Stimulated activated naive B cell treated with anti-CD40 and anti-IgM and Interleukin-4, amounts not matched to agents 10 μg/mL and 1 μg/mL and 100 μg/mL, for 72 hours (primary cell): ENCODE measurements around the gene RER1.

Source experiments
- ATAC-seq, 2 donors: fragments of 150-1000 bp; cut with Tn5 transposase; replicated peaks; 2 replicates each; pipeline ENCODE4 v1.10.0; 2021; ENCODE audit warnings: moderate library complexity in 1 of 2
- DNase-seq: peaks from one replicate; pipeline ENCODE4 v3.0.0; 2021
- H3K27ac Mint-ChIP-seq: one replicate; pipeline ENCODE4 v1.8.0; 2022; ENCODE audit warnings: mild to moderate bottlenecking, mixed read lengths
- H3K27me3 Mint-ChIP-seq, 2 donors: one replicate each; pipeline ENCODE4 v1.8.0; 2022; ENCODE audit warnings: mixed read lengths in 2 of 2
- H3K36me3 Mint-ChIP-seq, 2 donors: one replicate each; pipeline ENCODE4 v1.8.0; 2022; ENCODE audit warnings: mixed read lengths in 2 of 2, mild to moderate bottlenecking in 1 of 2
- H3K4me1 Mint-ChIP-seq, 2 donors: one replicate each; pipeline ENCODE4 v1.8.0; 2022; ENCODE audit warnings: mixed read lengths in 2 of 2, mild to moderate bottlenecking in 1 of 2
- H3K4me3 Mint-ChIP-seq, 2 donors: one replicate each; pipeline ENCODE4 v1.8.0; 2022; ENCODE audit warnings: mild to moderate bottlenecking in 2 of 2, mixed read lengths in 2 of 2, moderate library complexity in 1 of 2
- H3K9me3 Mint-ChIP-seq, 2 donors: one replicate each; pipeline ENCODE4 v1.8.0; 2022; ENCODE audit warnings: mixed read lengths in 2 of 2, mild to moderate bottlenecking in 1 of 2

Gene RER1

DNA sequence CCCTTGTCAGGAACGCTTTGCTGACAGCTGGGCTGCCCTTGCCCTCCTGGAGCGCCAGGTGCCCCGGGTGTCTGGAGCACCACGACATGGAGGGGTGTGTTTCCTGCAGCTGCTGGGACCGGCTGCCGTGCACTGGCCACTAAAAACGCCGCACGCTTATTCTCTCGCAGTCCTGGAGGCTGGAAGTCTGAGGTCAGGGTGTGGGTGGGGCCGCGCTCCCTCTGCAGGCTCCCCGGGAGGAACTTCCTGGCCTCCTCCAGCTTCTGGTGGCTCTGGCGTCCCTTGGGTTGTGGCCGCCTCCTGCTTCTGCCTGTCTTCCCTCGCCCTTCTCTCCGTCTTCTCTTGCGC, 56.4 kb downstream of the RER1 start:
- peaks cover 25 to 30% of the 10 kb centered on the region in 2 donors for H3K27me3 Mint-ChIP-seq
- no peak for ATAC-seq
- no peaks in the 10 kb centered on the region for H3K36me3 Mint-ChIP-seq
- DNase-seq = no peak
- peaks cover 0 to 1% of the 10 kb centered on the region in 2 donors for H3K4me1 Mint-ChIP-seq
- H3K9me3 Mint-ChIP-seq = no peaks in the 10 kb centered on the region
- H3K4me3 Mint-ChIP-seq = no peak overlapping the region
- H3K27ac Mint-ChIP-seq = no peak overlapping the region

DNA sequence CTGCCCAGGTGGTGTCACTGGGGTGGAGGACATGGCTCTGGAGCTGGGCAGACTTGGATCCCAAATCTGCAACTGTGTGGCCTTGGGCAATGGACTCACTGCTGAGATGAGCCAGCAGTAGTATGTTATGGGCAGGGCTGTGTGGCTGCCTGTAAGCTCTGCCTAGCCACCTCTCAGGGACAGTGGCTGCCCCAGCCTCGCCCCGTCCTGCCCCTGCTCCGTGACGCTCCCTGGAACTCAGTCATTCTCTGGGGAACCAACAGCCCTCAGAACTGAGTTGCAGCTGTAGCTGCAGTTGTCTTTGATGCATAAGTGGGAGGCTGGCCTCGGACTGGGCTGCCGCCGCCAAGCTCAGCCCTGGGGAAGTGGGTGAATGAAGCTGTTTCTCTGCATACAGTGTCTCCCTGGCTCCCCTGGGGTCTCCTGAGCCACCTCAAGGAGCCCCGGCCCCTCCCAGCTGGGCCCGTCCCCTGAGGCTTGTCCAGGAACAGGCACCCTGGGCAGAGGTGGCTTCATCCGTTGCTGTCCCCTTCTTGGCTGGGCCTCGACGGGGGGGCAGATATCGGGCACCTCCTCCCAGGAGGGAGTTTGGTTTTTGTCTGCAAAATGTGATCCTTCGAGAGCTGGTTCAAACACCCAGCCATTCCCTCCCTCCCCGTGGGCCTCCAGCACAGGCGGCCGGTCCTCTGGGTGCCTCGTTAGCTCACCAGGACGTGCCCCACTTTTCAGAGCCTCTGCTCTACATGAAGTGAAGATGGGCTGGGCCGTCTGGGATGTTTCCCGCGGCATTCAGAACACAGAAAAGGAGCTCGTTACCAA, 58.2 kb downstream of the RER1 start:
- Mint-ChIP-seq H3K4me3 (no peak overlapping the region), H3K36me3 (no peaks in the 10 kb centered on the region), H3K27ac (no peak overlapping the region), H3K27me3 (peaks cover 22 to 25% of the 10 kb centered on the region in 2 donors), H3K4me1 (peaks cover 0 to 2% of the 10 kb centered on the region in 2 donors), H3K9me3 (no peaks in the 10 kb centered on the region)
- DNase-seq (no peak), ATAC-seq (no peak)

GRCh38 chr1:2451741-2452140, 60.1 kb downstream of the RER1 start:
- Mint-ChIP-seq H3K4me3 (no peak overlapping the region), H3K27me3 (peaks cover 16 to 17% of the 10 kb centered on the region in 2 donors), H3K4me1 (peaks cover 0 to 2% of the 10 kb centered on the region in 2 donors), H3K27ac (no peak overlapping the region), H3K36me3 (no peaks in the 10 kb centered on the region), H3K9me3 (no peaks in the 10 kb centered on the region)
- DNase-seq (no peak), ATAC-seq (no peak)

- H3K4me3 Mint-ChIP-seq = no peak overlapping the region
- H3K4me1 Mint-ChIP-seq = peaks cover 0 to 2% of the 10 kb centered on the region in 2 donors
- no peak overlapping the region for H3K27ac Mint-ChIP-seq
- no peaks in the 10 kb centered on the region for H3K9me3 Mint-ChIP-seq
- H3K27me3 Mint-ChIP-seq = peaks cover 11 to 12% of the 10 kb centered on the region in 2 donors
- H3K36me3 Mint-ChIP-seq = no peaks in the 10 kb centered on the region
- ATAC-seq (no peak), DNase-seq (no peak)
These were observed 60.7 kb downstream of the RER1 start for GRCh38 chr1:2452201-2452931.

- Mint-ChIP-seq H3K4me1 (peaks cover 0 to 2% of the 10 kb centered on the region in 2 donors), H3K36me3 (no peaks in the 10 kb centered on the region), H3K27me3 (peaks cover 5 to 11% of the 10 kb centered on the region in 2 donors), H3K4me3 (no peak overlapping the region), H3K9me3 (no peaks in the 10 kb centered on the region), H3K27ac (no peak overlapping the region)
- DNase-seq (no peak), ATAC-seq (no peak)
These were observed 61.3 kb downstream of the RER1 start for GRCh38 chr1:2452932-2453315.

DNA sequence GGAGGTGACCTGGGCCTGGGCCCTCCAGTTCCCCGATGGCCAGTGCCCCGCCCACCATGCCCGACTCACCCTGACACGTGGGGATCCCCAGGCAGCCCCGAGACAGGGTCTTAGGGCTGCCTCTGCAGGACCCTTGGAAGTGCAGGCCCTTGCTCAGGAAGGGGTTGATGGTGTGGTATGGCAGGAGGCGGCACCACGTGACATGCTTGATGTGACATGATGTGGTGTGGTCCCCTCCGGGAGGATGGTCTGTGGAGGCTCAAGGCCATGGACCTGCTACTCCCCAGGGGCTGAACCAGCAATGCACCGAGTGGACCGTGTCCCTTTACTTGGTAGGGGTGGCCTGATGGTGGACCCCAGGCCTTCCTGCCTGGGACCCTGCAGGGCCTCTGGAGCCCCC, 62.6 kb downstream of the RER1 start:
- Mint-ChIP-seq H3K4me3 (no peak overlapping the region), H3K4me1 (peaks cover 0 to 2% of the 10 kb centered on the region in 2 donors), H3K9me3 (no peaks in the 10 kb centered on the region), H3K27ac (no peak overlapping the region), H3K36me3 (no peaks in the 10 kb centered on the region), H3K27me3 (peaks cover 5 to 7% of the 10 kb centered on the region in 2 donors)
- no peak for DNase-seq
- ATAC-seq = no peak
